Ovary (tissue), 9 donors: ENCODE measurements around the gene HERPUD2. TPM values are rescaled to one million over a fixed set of nuclear protein-coding genes. Genes with fewer than 3 reads are reported as not detected.

Experiments used
- DNase-seq, 5 donors: peaks; one replicate each; pipeline ENCODE4 v3.0.0-alpha.2; 2019 to 2020
- H3K27ac ChIP-seq, 2 donors: fragments of 200-600 bp; one replicate each; pipeline versions ENCODE4 v1.5.1 to v1.8.0; 2019 to 2022
- H3K27me3 ChIP-seq: fragments of 200-600 bp; one replicate; pipeline ENCODE4 v1.8.0; 2022
- H3K36me3 ChIP-seq: fragments of 200-600 bp; sonication (generic); one replicate; pipeline ENCODE4 v1.5.1; 2019
- H3K4me1 ChIP-seq: one replicate; pipeline ENCODE4 v1.8.1; 2013; ENCODE audit warnings: mild to moderate bottlenecking, moderate library complexity; ENCODE audit not compliant: insufficient read depth
- H3K4me3 ChIP-seq: fragments of 200-600 bp; sonication (generic); one replicate; pipeline ENCODE4 v1.5.1; 2017
- H3K9me3 ChIP-seq, 2 donors: fragments of 200-600 bp in 1 of 2; sonication (generic) in 1 of 2; one replicate each; pipeline versions ENCODE4 v1.5.1 to v1.8.1; 2013 to 2019; ENCODE audit warnings: mild to moderate bottlenecking in 1 of 2, moderate library complexity in 1 of 2
- CTCF ChIP-seq, 3 donors: fragments of 450-650 bp in 2 of 3; fragments of 200-600 bp in 1 of 3; IDR thresholded peaks; one replicate each; pipeline versions ENCODE4 v1.5.1 to v1.8.0; 2016 to 2022; ENCODE audit warnings: antibody characterized with exemption in 3 of 3, mild to moderate bottlenecking in 1 of 3
- EP300 ChIP-seq: sonication (generic); formaldehyde crosslinking; IDR thresholded peaks from one replicate; pipeline ENCODE4 v1.6.1; 2017; ENCODE audit warnings: antibody characterized with exemption
- POLR2A ChIP-seq: fragments of 450-650 bp; IDR thresholded peaks from one replicate; pipeline ENCODE4 v1.6.1; 2017; ENCODE audit warnings: antibody characterized with exemption, mild to moderate bottlenecking, moderate library complexity
- WGBS, 3 donors: extraction: QIAGEN DNeasy Blood & Tissue Kit in 1 of 3; methylation state at CpG; one replicate each; pipeline versions ENCODE4 v1.1.5 to v1.1.7; 2013 to 2017; 5-methylcytosine and 5-hydroxymethylcytosine counted together
- intact Hi-C, 4 donors: fragments of 100-400 bp; cut with DNase I; formaldehyde crosslinking; loops; one replicate each; pipeline versions ENCODE4 v1.11.0 to v1.15.1; 2022 to 2023
- polyA plus RNA-seq, 2 donors: library from polyadenylated mRNA; stranded (reverse); fragments of 200-250 nt in 1 of 2; fragments of 350-450 nt in 1 of 2; fragmentation: Illumina TruSeq in 1 of 2; extraction: RNeasy Lipid Tissue Mini Kit (QIAGEN cat#74804) in 1 of 2; gene quantifications; one replicate each; pipeline ENCODE4 v1.2.3, GENCODE V29; 2013 to 2014
- total RNA-seq, 7 donors: library from RNA; depleted of rRNA in 2 of 7; stranded (reverse); fragments of >200 nt in 2 of 7; fragmentation: NEBNext Ultra II Directional in 3 of 7; extraction: Animal tissue kit (Norgen Biotek cat#: 25700) in 3 of 7; gene quantifications; one replicate each; pipeline versions ENCODE4 v1.1.0 to v1.2.4, GENCODE V29; 2016 to 2023
- donor health status: DM: no; HTN: no; CAD: no; lungs with moderate emphysema.
- donor health status: DM: no; HTN: no; CAD: no.
- donor health status: Bipolar disorder and iron deficiency.
- donor health status: DM: yes; HTN: yes; CAD: no.
- donor health status: DM: no; HTN: no; CAD: no.
- donor health status: DM: yes; HTN: yes; CAD: no.

HERPUD2 gene
- total and polyA plus RNA-seq, 9 donors = 31.9 to 39.9 (median 38.7) TPM

- H3K4me1 ChIP-seq = peaks cover 5% of the 10 kb centered on the region
- H3K9me3 ChIP-seq = no peaks in the 10 kb centered on the region
- TF ChIP-seq CTCF (IDR thresholded peaks at IDR 0.05) (no peak), POLR2A (no peak), EP300 (no peak)
- 89 to 93% (median 91%) methylated on average over 1 of the region's 1 CpG for WGBS, 3 donors
- H3K27me3 ChIP-seq = no peaks in the 10 kb centered on the region
- no peak overlapping the region for H3K27ac ChIP-seq
- intact Hi-C loops = loop anchor here in 1 of 4 donors (10.0 kb wide), 1 partner anchor 87 kb away; the partner anchor contains the start of gene SEPTIN7
- no peak overlapping the region for H3K4me3 ChIP-seq
- no peaks in the 10 kb centered on the region for H3K36me3 ChIP-seq
- no peak for DNase-seq
Measured at GRCh38 chr7:35718047-35718446, 23.1 kb upstream of the HERPUD2 start.

GRCh38 chr7:35717516-35717915 lies 22.6 kb upstream of the HERPUD2 start:
- no peak overlapping the region for H3K27ac ChIP-seq
- WGBS, 3 donors = 31 to 56% (median 38%) methylated on average over 6 of the region's 6 CpGs

GRCh38 chr7:35717013-35717412 lies 22.1 kb upstream of the HERPUD2 start:
- H3K4me3 ChIP-seq = no peak overlapping the region
- H3K27me3 ChIP-seq = no peaks in the 10 kb centered on the region
- 8 to 19% (median 18%) methylated on average over 1 of the region's 1 CpG for WGBS, 3 donors
- H3K9me3 ChIP-seq = no peaks in the 10 kb centered on the region
- TF ChIP-seq POLR2A (no peak), CTCF (IDR thresholded peaks at IDR 0.05) (no peak), EP300 (no peak)
- H3K4me1 ChIP-seq = peaks cover 5% of the 10 kb centered on the region
- intact Hi-C loops = loop anchor here in 1 of 4 donors (10.0 kb wide), 1 partner anchor 88 kb away; the partner anchor contains the start of gene SEPTIN7
- DNase-seq = no peak
- no peak overlapping the region for H3K27ac ChIP-seq
- no peaks in the 10 kb centered on the region for H3K36me3 ChIP-seq

More at GRCh38 chr7:35717516-35717915, 22.6 kb upstream of the HERPUD2 start:
- TF ChIP-seq POLR2A (no peak), EP300 (no peak), CTCF (IDR thresholded peaks at IDR 0.05) (no peak)
- Histone ChIP-seq H3K9me3 (no peaks in the 10 kb centered on the region), H3K4me3 (no peak overlapping the region), H3K27me3 (no peaks in the 10 kb centered on the region), H3K36me3 (no peaks in the 10 kb centered on the region), H3K4me1 (peaks cover 5% of the 10 kb centered on the region)
- intact Hi-C loops = loop anchor here in 1 of 4 donors (10.0 kb wide), 1 partner anchor 87 kb away; the partner anchor contains the start of gene SEPTIN7
- DNase-seq = no peak

GRCh38 chr7:35716038-35716803 lies 21.3 kb upstream of the HERPUD2 start:
- no peak for DNase-seq
- Histone ChIP-seq H3K27me3 (no peaks in the 10 kb centered on the region), H3K4me3 (no peak overlapping the region), H3K4me1 (peaks cover 5% of the 10 kb centered on the region), H3K36me3 (no peaks in the 10 kb centered on the region), H3K9me3 (no peaks in the 10 kb centered on the region), H3K27ac (peak overlapping the region in 1 of 2 donors; percentile 35)
- no peak for TF ChIP-seq CTCF (IDR thresholded peaks at IDR 0.05)
- no peak for TF ChIP-seq POLR2A
- TF ChIP-seq EP300 = no peak
- 8 to 18% (median 8%) methylated on average over 5 of the region's 5 CpGs for WGBS, 3 donors
- intact Hi-C loops = loop anchor here in 1 of 4 donors (10.0 kb wide), 1 partner anchor 89 kb away; the partner anchor contains the start of gene SEPTIN7
